BLaER1 treated with 17β-estradiol and CSF1 and Interleukin-3, amounts not matched to agents 10 nM and 100 nM (cell line): Measurements from ENCODE around the gene SOD1.
"Not testable (repeated sequence)": the region's sequence is repeated elsewhere in the genome, so short reads cannot be mapped to it uniquely, and the experiment has no call there.

Experiments used
- H3K27ac ChIP-seq, 11 experiments: shearing (Covaris generic); formaldehyde crosslinking; 2 replicates each; pipeline ENCODE4 v1.8.1; 2022
- H3K27me3 ChIP-seq, 11 experiments: shearing (Covaris generic); formaldehyde crosslinking; 2 replicates each; pipeline ENCODE4 v1.8.1; 2022
- H3K36me3 ChIP-seq, 11 experiments: shearing (Covaris generic); formaldehyde crosslinking; 2 replicates each; pipeline ENCODE4 v1.8.1; 2022
- H3K4me1 ChIP-seq, 10 experiments: shearing (Covaris generic); formaldehyde crosslinking; 2 replicates each; pipeline ENCODE4 v1.8.1; 2022
- H3K4me2 ChIP-seq, 11 experiments: shearing (Covaris generic); formaldehyde crosslinking; 2 replicates each; pipeline ENCODE4 v1.8.1; 2022
- H3K4me3 ChIP-seq, 10 experiments: shearing (Covaris generic); formaldehyde crosslinking; 2 replicates each; pipeline ENCODE4 v1.8.1; 2022
- H3K9ac ChIP-seq, 11 experiments: shearing (Covaris generic); formaldehyde crosslinking; 2 replicates each; pipeline ENCODE4 v1.8.1; 2022
- H3K9me3 ChIP-seq, 11 experiments: shearing (Covaris generic); formaldehyde crosslinking; replicated peaks in 1 of 11; 2 replicates each; pipeline ENCODE4 v1.8.1; 2022
- H4K20me1 ChIP-seq, 11 experiments: shearing (Covaris generic); formaldehyde crosslinking; 2 replicates each; pipeline ENCODE4 v1.8.1; 2022
- Cebpa-rat ChIP-seq, 11 experiments: shearing (Covaris generic); IDR thresholded peaks; 2 replicates each; pipeline ENCODE4 v1.8.1; 2022

Gene SOD1

DNA sequence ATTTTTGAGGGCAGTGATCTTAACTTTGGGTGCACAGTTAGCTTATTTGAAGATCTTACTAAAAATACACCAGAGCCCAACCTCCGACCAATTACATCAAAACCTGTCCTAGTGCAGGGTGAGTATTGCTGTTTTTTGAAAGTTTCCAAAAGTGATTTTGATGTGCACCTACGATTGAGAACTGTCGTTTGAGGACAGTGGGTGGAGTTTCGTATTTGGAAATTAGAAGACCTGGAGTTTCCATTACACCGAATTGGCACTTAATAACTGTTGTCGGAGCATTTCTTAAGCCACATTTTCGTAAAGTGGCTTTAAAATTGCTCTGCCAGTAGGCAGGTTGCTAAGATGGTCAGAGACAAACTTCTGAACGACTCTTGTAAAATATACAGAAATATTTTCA lies 1.1 kb downstream of the SOD1 start:
- peak overlapping the region; percentile 87 to 98 (median 91) for H3K9ac ChIP-seq
- peak overlapping the region; percentile 74 to 96 (median 90) for H3K4me2 ChIP-seq
- peaks cover 39 to 57% (median 53%) of the 10 kb centered on the region in 10 experiments for H3K4me1 ChIP-seq
- H3K27ac ChIP-seq = peak overlapping the region in 10 of 11 experiments; percentile 81 to 94 (median 90); a peak in 19 of 22 replicates
- peaks cover 39 to 60% (median 54%) of the 10 kb centered on the region in 11 experiments; a peak in 20 of 22 replicates for H4K20me1 ChIP-seq
- peak overlapping the region; percentile 79 to 92 (median 83) for H3K4me3 ChIP-seq
- peaks cover 0 to 17% (median 0%) of the 10 kb centered on the region in 11 experiments; a peak in 4 of 22 replicates for H3K9me3 ChIP-seq
- peaks cover 27 to 45% (median 34%) of the 10 kb centered on the region in 11 experiments for H3K36me3 ChIP-seq
- H3K27me3 ChIP-seq = no peaks in the 10 kb centered on the region
- TF ChIP-seq Cebpa-rat (IDR thresholded peaks at IDR 0.05) = no peak

DNA sequence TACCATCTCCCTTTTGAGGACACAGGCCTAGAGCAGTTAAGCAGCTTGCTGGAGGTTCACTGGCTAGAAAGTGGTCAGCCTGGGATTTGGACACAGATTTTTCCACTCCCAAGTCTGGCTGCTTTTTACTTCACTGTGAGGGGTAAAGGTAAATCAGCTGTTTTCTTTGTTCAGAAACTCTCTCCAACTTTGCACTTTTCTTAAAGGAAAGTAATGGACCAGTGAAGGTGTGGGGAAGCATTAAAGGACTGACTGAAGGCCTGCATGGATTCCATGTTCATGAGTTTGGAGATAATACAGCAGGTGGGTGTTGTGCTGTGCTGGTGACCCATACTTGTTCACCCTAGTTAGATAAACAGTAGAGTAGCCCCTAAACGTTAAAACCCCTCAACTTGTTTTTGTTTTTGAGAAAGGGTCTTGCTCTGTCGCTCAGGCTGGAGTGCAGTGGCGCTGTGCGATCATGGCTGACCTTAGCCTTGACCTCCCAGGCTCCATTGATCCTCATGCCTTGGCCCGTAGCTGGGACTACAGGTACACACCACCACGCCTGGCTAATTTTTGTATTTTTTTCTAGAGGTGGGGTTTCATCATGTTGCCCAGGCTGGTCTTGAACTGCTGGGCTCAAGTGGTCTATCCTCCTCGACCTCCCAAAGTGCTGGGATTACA lies 4.2 kb downstream of the SOD1 start:
- Histone ChIP-seq H3K27me3 (no peaks in the 10 kb centered on the region), H3K27ac (no peak overlapping the region; a peak in 2 of 22 replicates), H3K4me2 (peak overlapping the region; percentile 11 to 95 (median 18); a peak in 16 of 22 replicates), H3K36me3 (peaks cover 51 to 76% (median 64%) of the 10 kb centered on the region in 11 experiments), H4K20me1 (peaks cover 53 to 88% (median 76%) of the 10 kb centered on the region in 11 experiments; a peak in 21 of 22 replicates), H3K4me1 (peaks cover 68 to 83% (median 76%) of the 10 kb centered on the region in 10 experiments), H3K4me3 (no peak overlapping the region), H3K9me3 (peaks cover 0 to 2% (median 0%) of the 10 kb centered on the region in 11 experiments; a peak in 2 of 22 replicates), H3K9ac (no peak overlapping the region; a peak in 1 of 22 replicates)
- TF ChIP-seq Cebpa-rat (IDR thresholded peaks at IDR 0.05) = no peak

DNA sequence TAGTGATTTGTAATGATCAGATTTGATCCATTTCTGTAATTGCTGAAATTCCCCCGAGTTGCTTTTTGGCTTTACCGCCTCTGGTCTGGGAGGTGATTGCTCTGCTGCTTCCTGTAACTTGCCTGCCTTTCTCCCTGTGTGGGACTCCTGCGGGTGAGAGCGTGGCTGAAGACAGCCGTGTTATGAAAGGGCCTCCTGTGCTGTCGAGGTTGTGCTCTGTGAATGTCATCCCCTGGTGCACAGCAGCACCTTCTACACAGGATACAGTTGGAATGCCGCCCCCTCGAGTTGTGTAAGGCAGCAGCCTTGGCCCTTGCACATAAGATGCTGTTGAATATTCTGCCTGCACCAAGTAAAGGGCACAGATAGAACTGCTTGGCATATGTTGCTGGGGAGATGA lies 5.9 kb downstream of the SOD1 start:
- H3K9ac ChIP-seq = no peak overlapping the region; a peak in 1 of 22 replicates
- no peaks in the 10 kb centered on the region for H3K9me3 ChIP-seq
- peaks cover 53 to 96% (median 80%) of the 10 kb centered on the region in 11 experiments; a peak in 21 of 22 replicates for H4K20me1 ChIP-seq
- peak overlapping the region; percentile 19 to 89 (median 42); a peak in 18 of 22 replicates for H3K4me2 ChIP-seq
- H3K4me3 ChIP-seq = no peak overlapping the region
- H3K27ac ChIP-seq = peak overlapping the region in 3 of 11 experiments; percentile 47 to 58 (median 51); a peak in 4 of 22 replicates
- H3K27me3 ChIP-seq = no peaks in the 10 kb centered on the region
- peaks cover 66 to 93% (median 80%) of the 10 kb centered on the region in 11 experiments for H3K36me3 ChIP-seq
- peak in 4 of 11 experiments; percentile 16 to 86 (median 30); a peak in 4 of 22 replicates for TF ChIP-seq Cebpa-rat (IDR thresholded peaks at IDR 0.05)
- peaks cover 68 to 87% (median 78%) of the 10 kb centered on the region in 10 experiments for H3K4me1 ChIP-seq

DNA sequence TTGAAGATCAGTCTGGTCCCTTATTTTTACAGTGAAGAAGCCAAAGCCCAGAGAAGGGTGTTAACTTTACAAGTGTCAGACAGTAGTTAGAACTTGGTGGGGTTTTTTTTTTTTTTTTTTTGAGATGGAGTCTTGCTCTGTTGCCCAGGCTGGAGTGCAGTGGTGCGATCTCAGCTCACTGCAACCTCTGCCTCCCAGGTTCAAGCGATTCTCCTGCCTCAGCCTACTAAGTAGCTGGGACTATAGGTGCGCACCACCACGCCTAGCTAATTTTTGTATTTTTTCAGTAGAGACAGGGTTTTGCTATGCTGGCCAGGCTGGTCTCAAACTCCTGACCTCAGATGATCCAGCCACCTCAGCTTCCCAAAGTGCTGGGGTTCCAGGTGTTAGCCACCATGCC lies 6.4 kb downstream of the SOD1 start:
- not testable (repeated sequence) for H3K4me3 ChIP-seq, H3K27me3 ChIP-seq, H3K9me3 ChIP-seq
- peak overlapping the region in 3 of 11 experiments; percentile 47 to 58 (median 51); a peak in 6 of 22 replicates for H3K27ac ChIP-seq
- H4K20me1 ChIP-seq = peaks cover 53 to 94% (median 77%) of the 10 kb centered on the region in 11 experiments; a peak in 21 of 22 replicates
- H3K4me1 ChIP-seq = peaks cover 67 to 82% (median 73%) of the 10 kb centered on the region in 10 experiments
- peak overlapping the region; percentile 19 to 89 (median 54); a peak in 14 of 22 replicates for H3K4me2 ChIP-seq
- peaks cover 70 to 98% (median 85%) of the 10 kb centered on the region in 11 experiments for H3K36me3 ChIP-seq
- H3K9ac ChIP-seq = peak overlapping the region in 1 of 11 experiments; percentile 44; a peak in 1 of 22 replicates

DNA sequence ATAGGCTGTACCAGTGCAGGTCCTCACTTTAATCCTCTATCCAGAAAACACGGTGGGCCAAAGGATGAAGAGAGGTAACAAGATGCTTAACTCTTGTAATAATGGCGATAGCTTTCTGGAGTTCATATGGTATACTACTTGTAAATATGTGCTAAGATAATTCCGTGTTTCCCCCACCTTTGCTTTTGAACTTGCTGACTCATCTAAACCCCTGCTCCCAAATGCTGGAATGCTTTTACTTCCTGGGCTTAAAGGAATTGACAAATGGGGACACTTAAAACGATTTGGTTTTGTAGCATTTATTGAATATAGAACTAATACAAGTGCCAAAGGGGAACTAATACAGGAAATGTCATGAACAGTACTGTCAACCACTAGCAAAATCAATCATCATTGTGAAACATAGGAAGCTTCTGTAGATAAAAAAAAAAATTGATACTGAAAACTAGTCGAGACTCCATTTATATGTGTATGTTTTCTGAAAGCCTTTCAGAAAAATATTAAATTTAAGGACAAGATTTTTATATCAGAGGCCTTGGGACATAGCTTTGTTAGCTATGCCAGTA lies 7.0 kb downstream of the SOD1 start:
- Histone ChIP-seq H3K4me3 (no peak overlapping the region), H4K20me1 (peaks cover 50 to 92% (median 73%) of the 10 kb centered on the region in 11 experiments; a peak in 21 of 22 replicates), H3K27ac (peak overlapping the region in 3 of 11 experiments; percentile 47 to 58 (median 51); a peak in 7 of 22 replicates), H3K4me1 (peaks cover 60 to 75% (median 66%) of the 10 kb centered on the region in 10 experiments), H3K9me3 (no peaks in the 10 kb centered on the region), H3K27me3 (no peaks in the 10 kb centered on the region), H3K9ac (peak overlapping the region in 1 of 11 experiments; percentile 44; a peak in 1 of 22 replicates), H3K4me2 (peak overlapping the region; percentile 19 to 89 (median 42); a peak in 19 of 22 replicates), H3K36me3 (peaks cover 74 to 100% (median 89%) of the 10 kb centered on the region in 11 experiments)
- TF ChIP-seq Cebpa-rat (IDR thresholded peaks at IDR 0.05) = no peak

DNA sequence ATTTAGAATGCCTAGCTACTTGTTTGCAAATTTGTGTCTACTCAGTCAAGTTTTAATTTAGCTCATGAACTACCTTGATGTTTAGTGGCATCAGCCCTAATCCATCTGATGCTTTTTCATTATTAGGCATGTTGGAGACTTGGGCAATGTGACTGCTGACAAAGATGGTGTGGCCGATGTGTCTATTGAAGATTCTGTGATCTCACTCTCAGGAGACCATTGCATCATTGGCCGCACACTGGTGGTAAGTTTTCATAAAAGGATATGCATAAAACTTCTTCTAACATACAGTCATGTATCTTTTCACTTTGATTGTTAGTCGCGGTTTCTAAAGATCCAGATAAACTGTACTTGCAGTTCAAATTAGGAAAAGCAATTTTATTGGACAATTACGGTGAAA lies 7.6 kb downstream of the SOD1 start:
- no peak for TF ChIP-seq Cebpa-rat (IDR thresholded peaks at IDR 0.05)
- Histone ChIP-seq H4K20me1 (peaks cover 47 to 92% (median 71%) of the 10 kb centered on the region in 11 experiments; a peak in 21 of 22 replicates), H3K9ac (no peak overlapping the region), H3K36me3 (peaks cover 75 to 100% (median 89%) of the 10 kb centered on the region in 11 experiments), H3K4me2 (peak overlapping the region; percentile 19 to 89 (median 42); a peak in 17 of 22 replicates), H3K4me3 (no peak overlapping the region), H3K9me3 (no peaks in the 10 kb centered on the region), H3K27ac (peak overlapping the region in 2 of 11 experiments; percentile 6 to 58; a peak in 3 of 22 replicates), H3K4me1 (peaks cover 54 to 69% (median 60%) of the 10 kb centered on the region in 10 experiments), H3K27me3 (no peaks in the 10 kb centered on the region)

DNA sequence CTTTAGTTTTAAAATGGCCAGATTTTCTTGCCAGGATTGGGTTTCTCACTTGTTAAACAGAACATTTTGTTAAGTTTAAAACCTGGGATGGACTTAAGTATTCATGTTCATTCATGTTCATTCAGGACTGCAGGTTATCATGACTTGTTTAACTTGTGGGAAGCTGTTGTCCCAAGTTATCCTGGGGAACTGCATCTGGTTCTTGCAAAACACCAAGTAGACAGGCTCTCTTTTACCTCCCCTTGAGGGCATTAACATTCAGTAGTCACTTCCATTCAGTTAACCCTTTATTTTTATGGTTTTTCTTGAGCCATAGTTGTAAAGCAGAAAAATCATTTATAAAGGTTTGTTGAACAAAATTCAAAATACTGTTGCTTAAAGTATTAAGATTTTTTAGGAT lies 8.1 kb downstream of the SOD1 start:
- peak overlapping the region in 5 of 11 experiments; percentile 19 to 89 (median 68); a peak in 3 of 22 replicates for H3K4me2 ChIP-seq
- no peak for TF ChIP-seq Cebpa-rat (IDR thresholded peaks at IDR 0.05)
- H3K4me3 ChIP-seq = no peak overlapping the region
- H3K27me3 ChIP-seq = no peaks in the 10 kb centered on the region
- H4K20me1 ChIP-seq = peaks cover 43 to 92% (median 66%) of the 10 kb centered on the region in 11 experiments; a peak in 21 of 22 replicates
- H3K4me1 ChIP-seq = peaks cover 49 to 65% (median 56%) of the 10 kb centered on the region in 10 experiments
- no peak overlapping the region for H3K9ac ChIP-seq
- peaks cover 77 to 100% (median 91%) of the 10 kb centered on the region in 11 experiments for H3K36me3 ChIP-seq
- H3K9me3 ChIP-seq = no peaks in the 10 kb centered on the region
- H3K27ac ChIP-seq = peak overlapping the region in 2 of 11 experiments; percentile 6 to 58; a peak in 2 of 22 replicates

DNA sequence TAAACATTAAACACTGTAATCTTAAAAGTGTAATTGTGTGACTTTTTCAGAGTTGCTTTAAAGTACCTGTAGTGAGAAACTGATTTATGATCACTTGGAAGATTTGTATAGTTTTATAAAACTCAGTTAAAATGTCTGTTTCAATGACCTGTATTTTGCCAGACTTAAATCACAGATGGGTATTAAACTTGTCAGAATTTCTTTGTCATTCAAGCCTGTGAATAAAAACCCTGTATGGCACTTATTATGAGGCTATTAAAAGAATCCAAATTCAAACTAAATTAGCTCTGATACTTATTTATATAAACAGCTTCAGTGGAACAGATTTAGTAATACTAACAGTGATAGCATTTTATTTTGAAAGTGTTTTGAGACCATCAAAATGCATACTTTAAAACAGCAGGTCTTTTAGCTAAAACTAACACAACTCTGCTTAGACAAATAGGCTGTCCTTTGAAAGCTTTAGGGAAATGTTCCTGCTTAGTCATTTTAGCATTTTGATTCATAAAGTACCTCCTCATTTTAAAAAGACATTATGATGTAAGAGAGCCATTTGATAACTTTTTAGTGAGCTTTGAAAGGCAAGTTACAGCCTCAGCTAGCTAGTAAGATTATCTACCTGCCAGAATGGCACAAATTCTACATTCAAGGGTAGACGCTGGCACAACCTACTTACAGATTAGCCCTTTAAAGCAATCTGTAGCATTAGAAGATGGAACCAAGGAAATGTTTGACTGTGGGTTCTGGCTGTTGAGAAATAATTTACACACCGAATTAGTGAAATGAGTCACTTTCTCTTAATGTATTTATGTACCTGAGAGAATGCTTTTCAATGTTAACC lies 9.4 kb downstream of the SOD1 start:
- peaks cover 71 to 100% (median 89%) of the 10 kb centered on the region in 11 experiments for H3K36me3 ChIP-seq

More for the DNA sequence above, 9.4 kb downstream of the SOD1 start:
- Histone ChIP-seq H3K9me3 (no peaks in the 10 kb centered on the region), H3K4me2 (no peak overlapping the region), H3K27ac (0 out of 22 replicates have a peak overlapping the region, but pooled peaks of 2 of the 11 experiments have one; percentile 3 to 16), H3K9ac (0 out of 22 replicates have a peak overlapping the region, but pooled peaks of 1 of the 11 experiments have one; percentile 13), H3K4me1 (peaks cover 39 to 57% (median 45%) of the 10 kb centered on the region in 10 experiments), H4K20me1 (peaks cover 32 to 92% (median 55%) of the 10 kb centered on the region in 11 experiments; a peak in 21 of 22 replicates), H3K27me3 (no peaks in the 10 kb centered on the region), H3K4me3 (no peak overlapping the region)
- TF ChIP-seq Cebpa-rat (IDR thresholded peaks at IDR 0.05) = no peak
